ENCODE results near the gene FAM107B. TPM values are rescaled to one million over a fixed set of nuclear protein-coding genes. Genes with fewer than 3 reads are reported as not detected.

The FAM107B gene
- total RNA-seq, 1 donor from 2014 or later, result 36.6 TPM

DNA sequence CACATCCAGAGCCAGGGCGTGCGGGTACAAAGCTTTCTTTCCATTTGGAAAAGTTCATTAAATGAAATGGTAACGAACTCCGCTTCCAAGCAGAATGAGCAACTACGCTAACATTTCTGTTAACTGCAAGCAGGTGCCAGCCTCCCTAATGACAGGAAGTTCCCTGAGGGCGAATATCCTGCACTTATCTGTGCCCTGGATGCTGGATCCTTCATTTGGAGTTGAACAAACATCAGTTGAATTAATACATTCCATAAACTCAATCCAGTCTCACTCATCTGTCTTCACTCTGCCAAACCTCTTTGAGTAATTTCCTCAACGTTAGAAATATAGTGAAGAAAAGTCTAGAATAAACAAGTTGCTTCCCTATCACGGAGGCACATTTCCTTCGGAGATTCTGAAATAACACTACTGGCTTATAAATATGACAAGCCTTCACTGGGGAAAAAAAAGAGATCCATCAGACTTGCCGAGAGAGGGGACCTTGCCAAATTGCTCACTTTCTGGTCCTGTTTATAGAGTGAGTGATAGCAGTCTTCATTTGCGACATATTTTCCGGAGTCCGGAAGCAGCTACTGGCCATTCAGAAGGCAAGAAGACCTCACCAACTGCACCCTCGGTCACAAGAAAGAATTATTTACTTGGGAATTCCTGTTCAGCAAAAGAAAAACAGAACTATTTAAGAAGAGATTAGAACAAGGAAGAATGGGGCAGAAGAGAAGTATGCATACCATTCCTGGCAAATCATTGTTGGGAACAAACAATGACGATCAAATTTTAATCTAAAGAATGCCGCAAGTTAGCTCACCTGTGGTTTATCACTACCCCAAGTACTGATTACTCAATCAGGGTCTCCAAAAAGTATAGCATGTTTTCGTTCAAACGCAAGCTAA lies 196.4 kb downstream of the FAM107B start:
- DNase-seq, result peak; percentile 29

DNA sequence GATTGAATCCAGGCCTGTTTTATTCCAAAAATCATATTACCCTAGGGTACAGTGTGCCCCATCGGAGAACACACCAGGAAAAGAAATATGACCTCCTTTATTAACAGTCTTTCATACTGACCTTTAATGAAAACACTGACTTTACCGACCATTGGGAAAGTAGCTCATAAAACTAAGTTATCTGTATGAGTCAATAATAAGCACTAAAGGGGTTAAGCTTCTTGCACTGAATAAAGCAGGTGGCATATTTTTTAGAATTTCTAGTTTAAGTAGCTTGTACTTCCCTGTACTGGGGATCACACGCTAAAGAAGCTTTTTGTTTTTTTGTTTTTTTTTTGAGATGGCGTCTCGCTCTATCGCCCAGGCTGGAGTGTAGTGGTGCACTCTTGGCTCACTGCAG lies 199.8 kb downstream of the FAM107B start:
- DNase-seq, result no peak

DNA sequence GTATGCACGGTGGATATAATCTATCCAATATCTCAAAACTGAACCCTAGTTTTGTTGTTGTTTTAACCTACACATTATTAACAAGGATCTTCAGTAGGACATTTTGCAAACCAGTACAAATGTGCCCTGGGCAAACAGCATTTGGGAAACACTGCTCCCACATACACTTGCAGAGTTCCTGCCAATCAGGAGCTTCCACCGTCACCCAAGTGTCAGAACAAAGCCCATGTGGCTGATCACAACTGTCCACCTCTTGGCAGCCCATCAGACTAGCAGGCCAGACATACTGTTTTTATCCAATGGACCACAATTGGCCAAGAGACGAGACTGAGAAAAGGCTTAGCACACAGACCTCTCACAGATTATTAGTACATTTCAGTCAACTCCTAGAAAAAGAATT lies 200.4 kb downstream of the FAM107B start:
- no peak for DNase-seq

DNA sequence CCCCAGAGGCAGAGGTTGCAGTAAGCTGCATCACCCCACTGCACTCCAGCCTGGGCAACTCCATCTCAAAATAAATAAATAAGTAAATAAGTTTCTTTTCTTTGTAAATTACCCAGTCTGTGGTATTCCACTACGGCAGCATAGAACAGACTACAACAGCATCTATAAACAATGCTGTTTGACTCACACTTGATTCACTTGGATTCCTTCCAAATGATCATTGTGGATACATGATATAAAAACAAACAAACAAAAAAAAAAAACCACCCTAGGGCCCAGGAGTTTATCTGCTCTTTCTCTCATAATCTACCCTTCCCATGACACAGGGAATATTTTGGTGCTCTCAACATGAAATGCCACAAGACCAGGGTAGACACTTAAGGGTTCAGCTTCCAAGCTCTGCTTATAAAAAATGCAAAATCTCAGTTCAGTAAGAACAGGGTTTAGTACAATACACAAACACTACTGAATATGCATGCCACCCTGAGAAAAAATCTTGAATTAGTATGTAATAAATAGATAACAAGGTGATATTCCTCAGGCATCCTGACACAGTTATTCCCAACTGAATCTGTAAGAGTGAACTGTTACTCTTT lies 200.9 kb downstream of the FAM107B start:
- no peak for DNase-seq

DNA sequence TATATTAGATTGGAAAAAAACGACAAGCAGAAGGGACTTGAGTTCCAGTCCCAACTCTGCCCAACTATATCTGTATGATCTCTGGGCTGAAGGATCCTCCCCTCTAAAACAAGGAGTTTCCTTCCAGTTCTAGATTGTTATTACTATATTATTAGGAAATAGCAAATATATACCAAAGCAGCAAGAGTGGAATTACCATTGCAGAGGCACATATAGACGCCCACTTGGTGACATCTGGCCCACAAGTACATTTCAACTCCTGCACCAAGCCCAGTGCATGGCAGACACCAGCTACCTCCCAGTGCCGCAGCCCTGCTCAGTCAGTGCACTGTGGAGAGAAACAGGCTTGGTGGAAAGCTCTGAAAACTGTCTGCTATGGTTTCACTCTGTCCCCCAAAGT lies 201.9 kb downstream of the FAM107B start:
- no peak for DNase-seq

DNA sequence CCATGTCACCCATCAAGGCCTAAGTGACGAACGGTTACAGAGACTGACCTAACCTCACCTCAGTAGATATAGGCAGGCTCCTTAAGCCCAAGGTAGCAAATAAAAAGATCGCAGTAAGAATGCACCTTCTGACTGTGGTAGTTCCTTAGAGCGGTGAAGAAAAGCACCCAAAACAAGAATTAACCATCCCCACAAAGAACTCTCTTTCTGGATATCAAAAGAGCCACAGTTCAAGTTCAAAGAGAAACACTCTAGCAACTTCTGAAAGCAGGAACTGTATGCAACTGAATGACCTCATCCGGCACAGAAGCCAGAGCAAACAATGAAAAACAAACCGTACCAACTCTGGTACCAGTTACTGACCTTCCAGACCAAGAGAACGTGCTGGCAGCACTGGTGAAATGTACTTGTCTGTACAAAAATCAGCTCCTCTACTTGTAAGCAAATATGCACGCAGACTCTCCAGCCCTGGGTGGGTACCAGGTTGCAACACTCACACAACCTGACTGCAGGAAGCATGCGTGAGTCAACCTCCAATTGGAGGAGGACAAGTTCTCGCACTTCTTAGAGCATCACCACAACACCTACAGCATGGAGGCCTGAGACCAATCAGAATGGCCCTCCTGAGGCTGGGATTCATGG lies 202.7 kb downstream of the FAM107B start:
- no peak for DNase-seq

DNA sequence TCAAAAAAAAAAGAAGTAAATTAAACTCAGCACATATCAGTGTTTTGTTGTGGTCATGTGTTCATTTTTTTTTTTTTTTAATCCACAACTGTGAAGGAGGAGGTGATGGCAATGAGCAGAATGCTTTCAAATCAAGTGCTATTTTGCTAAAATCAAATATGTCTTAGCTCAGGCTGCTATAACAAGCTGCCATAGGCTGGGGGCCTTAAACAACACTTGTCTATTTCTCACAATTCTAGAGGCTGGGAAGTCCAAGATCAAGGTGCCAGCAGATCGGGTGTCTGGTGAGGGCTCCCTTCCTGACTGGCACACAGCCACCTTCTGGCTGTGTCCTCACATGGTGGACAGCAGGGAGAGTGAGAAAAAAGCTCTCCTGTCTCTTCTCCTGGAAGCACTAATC lies 203.9 kb downstream of the FAM107B start:
- DNase-seq, result no peak

DNA sequence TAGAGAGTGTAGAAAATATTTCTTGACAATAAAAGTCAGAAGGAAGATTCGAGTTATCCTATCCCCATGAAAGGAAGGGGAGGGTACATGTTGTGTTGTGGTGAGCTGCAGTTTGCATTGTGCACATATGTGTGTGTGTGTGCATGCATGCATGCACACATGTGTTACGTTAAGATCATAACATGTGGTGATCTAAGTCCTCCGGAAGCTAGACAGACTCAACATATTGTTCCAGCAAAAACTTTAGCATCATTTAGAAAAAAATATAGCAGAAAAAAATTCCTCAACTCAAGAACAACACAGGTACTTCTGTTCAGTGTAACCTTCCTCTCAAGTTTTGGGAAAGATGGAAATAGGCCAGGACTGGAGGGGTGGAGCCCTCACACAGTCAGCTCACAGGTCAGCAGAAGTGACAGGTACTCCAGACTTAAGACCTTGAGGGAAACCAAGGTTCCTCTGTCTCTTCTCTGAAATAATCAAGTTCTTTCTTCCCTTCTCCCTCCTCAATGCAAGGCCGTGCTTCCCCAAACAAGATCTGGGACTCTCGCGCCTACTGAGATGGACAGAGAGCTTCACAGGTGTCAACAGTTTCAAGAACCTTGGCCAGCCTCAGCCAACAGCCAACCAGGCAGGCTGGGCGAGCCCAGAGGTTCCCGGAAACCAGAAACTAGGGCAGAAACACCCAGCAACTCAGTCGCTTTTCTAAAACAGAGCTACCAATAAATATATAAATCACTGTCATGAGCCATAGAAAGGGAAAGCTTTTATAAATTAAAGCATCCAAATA lies 205.2 kb downstream of the FAM107B start:
- no peak for DNase-seq

DNA sequence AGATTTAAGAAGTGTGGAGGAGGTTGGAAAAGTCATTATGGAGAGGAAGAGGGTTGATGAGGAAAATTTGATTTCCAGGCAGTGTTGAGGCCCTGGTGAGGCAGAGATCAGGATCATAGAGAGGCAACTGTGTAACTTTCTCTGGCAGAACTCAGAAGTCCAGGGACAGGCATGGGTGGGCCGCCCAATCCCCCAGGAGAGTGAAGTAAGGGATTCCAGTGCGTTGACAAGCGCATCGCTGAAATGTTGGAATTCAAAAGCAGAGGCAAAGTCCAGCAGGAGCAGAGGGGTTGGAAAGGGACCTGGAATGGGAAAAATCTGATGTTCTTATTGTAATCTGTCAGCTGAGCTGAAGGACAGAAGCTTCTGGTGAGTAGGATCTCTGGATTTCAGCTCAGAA lies 207.3 kb downstream of the FAM107B start:
- no peak for DNase-seq

DNA sequence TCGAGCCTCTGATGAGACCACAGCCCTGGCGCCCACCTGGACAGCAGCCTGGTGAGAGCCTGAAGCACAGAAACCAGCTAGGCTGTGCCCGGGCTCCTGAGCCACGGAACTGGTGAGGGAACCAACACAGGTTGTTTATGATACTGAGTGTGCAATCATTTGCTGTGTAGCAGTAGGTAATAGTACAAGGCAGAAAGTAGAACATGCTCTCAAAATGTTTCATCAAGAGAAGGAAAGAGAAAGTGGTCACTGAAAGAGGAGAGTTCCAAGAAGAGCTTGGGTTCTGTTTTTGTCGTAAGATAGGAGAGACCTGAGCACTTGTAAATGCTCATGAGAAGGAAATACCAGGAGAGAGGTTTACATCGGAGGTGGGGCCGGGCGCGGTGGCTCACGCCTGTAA lies 208.2 kb downstream of the FAM107B start:
- DNase-seq, result no peak

DNA sequence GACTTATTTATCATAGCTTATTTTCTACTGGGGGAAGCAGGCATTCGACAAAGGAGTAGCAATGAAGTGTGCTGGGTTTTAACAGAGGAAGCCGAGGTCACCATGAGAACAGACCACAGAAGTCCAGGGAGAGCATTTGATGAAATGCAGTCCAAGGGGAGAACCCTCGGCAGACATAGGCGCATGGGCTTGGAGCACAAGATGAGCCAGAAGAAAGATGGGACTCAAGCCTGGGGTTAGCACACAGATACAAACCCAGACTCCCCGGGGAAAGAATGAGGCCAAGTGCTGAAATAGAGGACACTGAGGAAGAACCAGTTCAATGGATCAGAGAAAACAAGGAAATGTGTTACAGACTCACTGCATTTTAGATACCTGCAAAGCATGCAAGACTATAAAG lies 209.5 kb downstream of the FAM107B start:
- no peak for DNase-seq

DNA sequence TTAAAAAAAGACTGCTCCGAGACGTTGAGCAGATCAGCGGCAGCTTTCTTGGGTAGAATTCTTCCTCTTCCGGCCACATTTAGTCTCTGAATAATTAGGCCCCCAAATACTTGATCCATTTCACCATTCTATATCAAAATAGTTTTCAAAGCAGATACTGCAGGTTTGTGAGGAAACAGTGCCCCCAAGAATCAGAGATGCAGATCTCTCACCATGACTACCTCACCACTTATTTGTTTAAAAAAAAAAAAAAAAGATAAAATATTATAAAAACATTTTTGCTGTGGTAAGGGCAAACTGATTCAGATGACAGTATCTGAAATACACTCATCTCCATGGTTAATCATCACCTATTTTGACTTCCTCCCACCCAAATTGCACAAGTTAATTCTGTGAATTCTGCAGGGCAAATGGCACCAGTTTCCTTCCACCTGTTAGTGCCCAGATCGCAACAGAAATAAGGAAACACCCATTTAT lies 210.4 kb downstream of the FAM107B start:
- DNase-seq, result no peak

DNA sequence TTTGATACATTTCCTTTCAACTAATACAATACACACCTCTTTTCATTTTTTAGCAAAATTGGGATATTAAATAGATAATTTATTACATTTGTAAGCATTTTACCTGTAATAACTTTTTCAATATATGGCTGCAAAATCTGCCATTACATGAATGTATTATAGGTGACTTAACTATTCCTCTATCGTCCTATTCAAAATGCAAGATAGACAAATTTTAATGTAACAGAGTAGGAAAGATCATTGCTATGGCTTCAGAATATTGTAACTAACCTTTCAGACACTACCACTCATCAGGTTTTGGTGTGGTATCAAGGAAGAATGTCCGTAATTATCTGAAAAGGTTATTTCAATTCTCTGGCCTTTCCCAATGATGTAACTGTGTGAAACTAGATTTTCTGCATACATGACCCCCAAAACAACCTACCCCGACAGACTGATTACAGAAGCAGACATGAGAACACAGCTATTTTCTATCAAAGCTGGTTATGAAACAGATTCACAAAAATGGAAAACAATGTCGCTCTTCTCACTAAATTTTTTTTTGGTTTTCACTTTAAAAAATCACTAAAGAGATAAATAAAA lies 211.2 kb downstream of the FAM107B start:
- no peak for DNase-seq

DNA sequence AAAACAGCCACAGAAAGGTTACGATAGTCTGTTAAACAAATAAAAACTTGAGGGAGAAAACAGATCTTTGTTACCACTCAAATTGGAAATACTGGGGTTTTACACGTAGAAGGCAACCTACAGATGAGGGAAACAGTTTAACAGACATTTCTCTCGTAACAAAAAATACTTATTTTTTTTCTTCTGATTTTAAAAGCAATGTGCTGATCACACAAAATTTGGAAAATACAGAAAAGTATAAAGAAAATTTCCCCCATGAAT lies 211.7 kb downstream of the FAM107B start:
- DNase-seq, result no peak

DNA sequence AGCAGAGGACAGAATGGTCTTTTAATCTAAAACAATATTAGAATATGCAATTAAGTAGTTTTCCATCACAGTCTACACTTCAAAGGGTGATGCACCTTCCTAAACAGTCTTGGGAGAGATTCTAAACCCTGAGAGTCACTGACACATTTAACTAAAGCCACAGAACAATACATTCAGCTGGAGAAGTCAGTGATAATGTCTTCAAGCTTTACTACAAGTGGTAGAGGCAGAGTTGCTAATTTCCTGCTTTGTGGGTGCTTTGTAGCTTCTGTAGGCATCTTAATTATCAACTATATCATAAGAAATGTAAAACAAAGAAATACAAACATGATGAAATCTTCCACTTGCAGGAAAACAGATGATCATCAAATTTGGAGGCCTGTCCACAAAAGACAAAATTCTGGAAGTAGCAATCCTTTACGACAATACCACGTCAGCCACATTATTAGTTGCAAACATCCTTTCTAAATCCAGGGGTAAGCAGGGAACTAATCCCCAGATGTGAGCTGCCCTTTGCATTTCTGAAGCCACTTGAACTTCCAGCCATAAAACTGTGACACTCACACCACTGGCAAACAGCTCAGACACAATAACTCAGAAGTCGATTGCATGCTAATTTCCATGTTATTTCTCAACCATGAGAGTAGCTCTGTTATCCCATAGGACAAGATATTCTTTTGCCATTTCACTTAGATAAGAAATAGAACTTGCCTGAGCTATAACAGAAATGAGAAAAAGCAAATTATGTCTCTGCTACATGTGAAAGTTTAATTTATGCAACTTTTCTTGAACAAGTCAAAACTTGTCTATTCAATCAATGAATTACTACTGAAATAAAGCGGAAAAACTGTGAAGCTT lies 212.2 kb downstream of the FAM107B start:
- no peak for DNase-seq

DNA sequence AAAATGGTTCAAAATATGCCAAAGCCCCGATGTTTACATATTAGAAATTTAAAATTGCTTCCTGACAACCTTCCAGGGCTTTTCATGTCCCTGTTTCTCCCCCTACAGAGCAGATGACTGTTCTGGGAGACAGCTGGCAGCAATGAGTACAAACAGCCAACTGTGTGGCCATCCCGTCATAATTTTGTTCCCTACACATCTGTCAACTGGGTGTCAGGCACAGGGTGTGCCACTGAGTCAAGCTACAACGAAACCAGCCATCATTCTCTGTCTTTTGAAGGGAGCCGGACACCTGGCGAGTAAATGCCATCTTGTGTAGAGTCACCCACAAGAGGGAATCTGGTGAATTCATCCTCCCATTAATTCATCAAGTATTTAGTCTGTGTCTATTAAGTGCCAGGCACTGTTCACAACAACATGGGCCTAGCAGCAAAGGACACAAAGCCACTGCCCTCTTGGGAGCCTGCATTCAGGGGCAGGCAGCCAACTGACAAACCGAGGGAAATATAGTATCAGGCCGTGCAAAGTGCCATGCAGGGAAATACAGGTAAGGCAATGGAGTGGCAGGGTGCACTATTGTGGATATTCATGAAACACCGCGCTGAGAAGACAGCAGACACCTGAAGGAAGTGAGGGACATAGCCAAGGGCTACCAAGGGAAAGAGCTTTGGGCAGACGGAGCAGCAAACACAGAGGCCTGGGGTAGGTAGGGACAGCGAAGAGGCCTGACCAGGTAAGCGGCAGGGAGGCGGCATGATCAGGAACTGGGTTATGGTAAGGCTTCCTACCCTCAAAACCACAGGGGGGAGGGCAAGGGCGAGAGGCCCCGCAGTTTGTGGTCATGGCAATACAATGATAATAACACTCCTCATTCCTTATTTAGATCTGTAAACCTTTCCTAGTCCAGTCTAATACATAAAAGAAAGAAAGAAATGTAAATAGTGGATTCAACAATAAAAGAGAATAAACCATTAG lies 213.6 kb downstream of the FAM107B start:
- DNase-seq, result peak; percentile 34

DNA sequence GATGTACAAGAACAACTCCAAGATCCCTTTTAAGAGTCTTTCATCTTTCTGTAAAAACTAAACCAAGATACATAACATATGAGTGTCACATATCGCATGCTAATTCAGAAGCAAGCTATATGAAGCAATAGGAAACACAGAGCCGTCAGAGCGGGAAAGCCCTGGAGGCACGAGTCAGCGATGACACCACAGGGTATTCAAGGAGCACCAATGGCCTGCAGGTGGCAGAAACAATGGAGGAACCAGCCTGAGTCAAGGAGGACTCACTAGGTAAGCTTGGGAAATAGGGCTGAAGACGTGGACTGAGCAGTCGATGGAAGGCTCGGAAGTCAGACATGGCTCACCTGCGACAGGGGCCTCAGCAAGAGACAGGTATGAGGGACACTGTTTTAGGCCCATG lies 214.4 kb downstream of the FAM107B start:
- no peak for DNase-seq

DNA sequence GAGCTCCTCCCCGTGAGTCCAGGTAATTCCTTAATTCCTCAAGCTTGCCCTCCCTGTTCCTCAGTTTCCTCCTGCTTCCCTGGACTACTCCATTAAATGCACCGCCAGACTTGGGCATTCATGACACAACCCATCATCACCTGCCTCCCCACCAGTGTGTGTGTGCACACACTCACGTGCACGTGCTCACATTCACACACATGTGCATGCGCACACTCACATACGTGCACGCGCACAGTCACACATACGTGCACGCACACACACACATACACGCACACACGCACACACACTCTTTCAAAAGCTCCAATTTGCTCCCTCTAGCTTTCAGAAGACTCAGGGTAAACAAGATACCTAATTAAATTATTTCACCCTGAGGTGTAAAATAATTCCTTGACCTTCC lies 216.7 kb downstream of the FAM107B start:
- DNase-seq, result no peak

DNA sequence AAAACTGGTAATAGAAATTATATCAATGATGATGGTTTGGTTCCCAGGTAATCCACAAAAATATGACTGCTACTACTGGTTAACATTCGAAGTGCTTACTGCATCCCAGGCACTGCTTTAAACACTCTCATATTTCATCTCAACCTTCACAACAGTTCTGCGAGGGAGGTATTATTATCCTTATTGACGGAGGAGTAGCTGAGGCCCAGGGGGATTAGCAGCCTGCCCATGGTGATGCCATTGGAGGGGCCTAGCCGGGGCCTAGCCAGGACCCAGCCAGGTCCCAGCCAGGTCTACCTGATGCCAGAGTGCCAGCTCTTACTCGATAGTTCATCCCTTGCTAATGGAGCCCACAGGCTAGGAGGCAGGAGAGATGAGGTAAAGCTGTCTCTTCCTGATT lies 217.1 kb downstream of the FAM107B start:
- DNase-seq, result no peak

DNA sequence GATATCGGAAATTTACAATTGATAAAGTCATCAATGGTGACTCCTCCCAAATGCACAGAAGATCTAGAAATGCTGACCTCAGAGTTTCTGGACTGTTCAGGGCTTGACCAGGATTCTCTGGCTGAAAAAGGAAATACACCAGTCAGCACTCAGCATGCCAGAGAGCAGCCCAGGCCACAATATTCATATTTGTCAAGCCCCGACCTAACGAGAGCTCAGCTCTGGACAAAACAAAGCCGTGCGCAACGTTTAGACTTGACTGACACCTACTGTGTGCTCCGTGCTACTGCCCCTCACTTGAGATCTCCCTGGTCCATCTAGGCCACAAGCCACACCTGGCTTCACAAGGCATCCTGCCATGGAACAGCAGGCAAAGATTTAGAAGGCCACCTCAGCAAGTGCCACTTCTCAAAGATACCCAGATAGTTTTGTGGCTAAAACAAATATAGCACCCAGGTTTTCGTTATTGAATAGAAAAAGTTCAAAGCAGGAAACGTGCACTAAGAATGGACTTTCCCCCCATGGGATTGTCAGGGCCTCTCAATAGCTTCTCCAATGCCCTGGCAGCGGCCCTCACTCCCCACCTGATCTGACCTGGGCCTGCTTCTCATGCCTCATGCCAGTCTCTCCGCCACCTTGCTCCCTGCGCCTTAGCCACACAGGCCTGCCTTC lies 218.3 kb downstream of the FAM107B start:
- no peak for DNase-seq

All from tongue (tissue), 2 donors.